ENCODE results near the gene GYS2.

Gene GYS2

DNA sequence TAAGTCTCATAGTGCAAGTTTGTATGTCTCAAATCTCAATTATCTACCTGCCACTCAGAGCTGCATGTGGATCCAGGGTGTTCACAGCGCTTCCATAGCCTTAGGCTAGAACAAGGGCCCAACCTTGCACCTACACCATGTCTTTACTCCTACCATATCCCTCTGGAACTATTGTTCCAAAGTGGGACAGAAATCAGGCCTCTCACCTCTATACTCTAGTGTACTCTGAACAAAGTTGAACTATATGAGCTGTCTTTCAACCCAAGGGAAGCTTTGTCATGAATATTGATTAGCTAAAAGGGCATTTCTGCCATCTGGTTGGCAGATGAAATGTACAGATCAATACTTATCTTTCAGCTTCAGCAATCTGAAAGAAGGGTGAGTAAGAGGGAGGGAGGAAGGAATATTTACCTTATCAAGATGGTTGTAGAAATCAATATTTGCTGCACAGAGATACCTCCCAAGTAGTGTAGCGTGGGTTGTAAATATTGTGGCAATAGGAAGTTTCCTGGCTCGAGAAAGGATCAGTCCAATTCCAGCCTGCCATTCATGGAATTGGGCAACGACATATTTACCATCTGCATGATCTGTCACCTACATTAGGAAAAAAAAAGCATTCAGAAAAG lies 30.8 kb downstream of the GYS2 start:
- Histone ChIP-seq H3K36me3 (ENCODE audit: control insufficient read depth in 4 of 4, insufficient read depth in 4 of 4, low read length in 3 of 4) (no peaks in the 10 kb centered on the region), H3K9me3 (ENCODE audit: control extremely low read depth in 1 of 5, control insufficient read depth in 4 of 5, insufficient read depth in 2 of 5, low read depth in 1 of 5, low read length in 4 of 5) (no peaks in the 10 kb centered on the region), H3K27ac (ENCODE audit: insufficient read depth in 1 of 2, low read depth in 1 of 2, low read length in 2 of 2, poor library complexity in 1 of 2, severe bottlenecking in 2 of 2) (no peak overlapping the region), H3K4me1 (ENCODE audit: control extremely low read depth in 1 of 4, control insufficient read depth in 4 of 4, insufficient read depth in 4 of 4, low read length in 3 of 4) (no peaks in the 10 kb centered on the region), H3K27me3 (replicated peaks in 2 of 5; ENCODE audit: control insufficient read depth in 4 of 5, insufficient read depth in 5 of 5, low read length in 4 of 5) (no peaks in the 10 kb centered on the region), H3K4me3 (ENCODE audit: control insufficient read depth in 1 of 7, extremely low read depth in 1 of 7, insufficient read depth in 4 of 7, low read depth in 2 of 7, low read length in 6 of 7) (no peak overlapping the region)
- POLR2A ChIA-PET: interaction anchor here (0.6 kb wide), 1 partner anchor 33 kb away, joined by 3 read pairs; no protein-coding TSS in a partner anchor
- CTCF ChIA-PET: interaction anchor here (1.0 to 1.2 kb wide), 2 partner anchors 21 to 32 kb away, joined by 4 read pairs; no protein-coding TSS in a partner anchor
- WGBS (ENCODE audit: insufficient coverage): 100% methylated on average over 3 of the region's 4 CpGs
- no peak for DNase-seq

DNA sequence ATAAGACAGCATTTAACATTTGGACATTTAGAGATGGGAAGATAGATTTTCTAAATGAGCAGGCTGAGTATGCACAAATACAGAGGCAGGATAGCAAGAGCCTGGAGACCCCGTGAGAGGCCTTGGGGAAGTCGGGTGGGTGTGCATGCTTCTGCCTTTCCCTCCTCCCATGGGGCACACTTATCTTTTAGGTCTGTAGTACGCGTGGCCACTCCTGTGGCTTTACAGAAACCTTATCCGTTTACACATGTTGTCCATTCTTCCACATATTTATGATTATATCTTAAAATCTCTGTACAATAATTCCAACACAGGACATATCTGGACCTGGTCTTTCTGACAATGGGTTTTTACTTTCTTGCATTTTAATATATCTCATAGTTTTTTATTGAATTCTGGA lies 33.6 kb downstream of the GYS2 start:
- ChIA-PET POLR2A (no interaction called here), CTCF (no interaction called here)
- H3K27ac ChIP-seq (ENCODE audit: insufficient read depth in 1 of 2, low read depth in 1 of 2, low read length in 2 of 2, poor library complexity in 1 of 2, severe bottlenecking in 2 of 2): no peak overlapping the region
- peak; percentile 10 to 39 (median 39) for DNase-seq
- no peaks in the 10 kb centered on the region for H3K4me1 ChIP-seq (ENCODE audit: control extremely low read depth in 1 of 4, control insufficient read depth in 4 of 4, insufficient read depth in 4 of 4, low read length in 3 of 4)
- no peaks in the 10 kb centered on the region for H3K9me3 ChIP-seq (ENCODE audit: control extremely low read depth in 1 of 5, control insufficient read depth in 4 of 5, insufficient read depth in 2 of 5, low read depth in 1 of 5, low read length in 4 of 5)
- no peaks in the 10 kb centered on the region for H3K27me3 ChIP-seq (replicated peaks in 2 of 5; ENCODE audit: control insufficient read depth in 4 of 5, insufficient read depth in 5 of 5, low read length in 4 of 5)
- 73% methylated on average over 2 of the region's 5 CpGs for WGBS (ENCODE audit: insufficient coverage)
- no peaks in the 10 kb centered on the region for H3K36me3 ChIP-seq (ENCODE audit: control insufficient read depth in 4 of 4, insufficient read depth in 4 of 4, low read length in 3 of 4)
- H3K4me3 ChIP-seq (ENCODE audit: control insufficient read depth in 1 of 7, extremely low read depth in 1 of 7, insufficient read depth in 4 of 7, low read depth in 2 of 7, low read length in 6 of 7): no peak overlapping the region

DNA sequence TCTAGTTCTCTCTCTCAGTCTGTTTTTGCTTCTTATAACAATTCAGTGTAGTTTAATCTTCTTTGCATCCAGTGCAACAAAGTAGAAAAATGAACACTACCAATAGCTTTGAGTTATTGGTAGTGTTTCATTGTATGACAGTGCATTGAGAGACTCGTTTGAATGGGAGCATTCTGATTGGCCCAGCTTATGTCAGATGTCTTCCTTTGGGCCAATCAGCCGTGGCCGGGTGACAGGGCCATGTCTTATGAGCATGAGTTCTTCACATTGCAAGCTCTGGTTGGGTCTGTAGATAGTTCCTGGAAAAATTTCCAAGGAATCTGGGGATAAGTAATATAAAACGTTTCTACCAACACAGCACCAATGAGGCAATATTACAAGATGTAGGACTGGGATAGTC lies 36.5 kb downstream of the GYS2 start:
- CTCF ChIA-PET: interaction anchor here (0.7 to 1.9 kb wide), 2 partner anchors 11 to 13 kb away, joined by 3 to 9 read pairs; no protein-coding TSS in a partner anchor
- POLR2A ChIA-PET: no interaction called here
- Histone ChIP-seq H3K4me1 (ENCODE audit: control extremely low read depth in 1 of 4, control insufficient read depth in 4 of 4, insufficient read depth in 4 of 4, low read length in 3 of 4) (no peaks in the 10 kb centered on the region), H3K27me3 (replicated peaks in 2 of 5; ENCODE audit: control insufficient read depth in 4 of 5, insufficient read depth in 5 of 5, low read length in 4 of 5) (no peaks in the 10 kb centered on the region), H3K36me3 (ENCODE audit: control insufficient read depth in 4 of 4, insufficient read depth in 4 of 4, low read length in 3 of 4) (no peaks in the 10 kb centered on the region), H3K4me3 (ENCODE audit: control insufficient read depth in 1 of 7, extremely low read depth in 1 of 7, insufficient read depth in 4 of 7, low read depth in 2 of 7, low read length in 6 of 7) (no peak overlapping the region), H3K27ac (ENCODE audit: insufficient read depth in 1 of 2, low read depth in 1 of 2, low read length in 2 of 2, poor library complexity in 1 of 2, severe bottlenecking in 2 of 2) (no peak overlapping the region), H3K9me3 (ENCODE audit: control extremely low read depth in 1 of 5, control insufficient read depth in 4 of 5, insufficient read depth in 2 of 5, low read depth in 1 of 5, low read length in 4 of 5) (no peaks in the 10 kb centered on the region)
- WGBS (ENCODE audit: insufficient coverage): 94% methylated on average over 3 of the region's 4 CpGs
- DNase-seq: no peak

DNA sequence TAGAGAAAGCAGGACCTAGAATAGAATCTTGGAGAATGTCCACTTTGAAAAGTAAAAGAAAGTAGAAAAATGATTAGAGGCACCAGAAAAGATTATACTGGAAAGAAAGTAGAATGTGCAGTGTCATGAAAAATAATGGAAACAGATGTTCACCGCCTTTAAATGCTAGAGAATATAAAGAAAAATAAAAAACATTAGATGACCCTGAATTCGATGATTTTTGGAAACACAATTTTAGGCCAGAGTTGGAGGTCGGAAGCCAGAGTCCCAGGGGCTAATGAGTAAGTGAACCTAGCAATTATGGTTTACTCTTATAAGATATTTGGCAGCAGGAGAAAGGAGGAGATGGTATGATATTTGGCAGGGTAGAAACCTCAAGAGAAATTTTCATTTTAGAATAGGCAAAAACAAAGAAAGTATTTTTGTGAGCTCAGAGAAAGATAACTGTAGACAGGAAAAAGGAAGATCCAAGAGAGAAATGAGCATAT lies 37.7 kb downstream of the GYS2 start:
- POLR2A ChIA-PET: no interaction called here
- Histone ChIP-seq H3K36me3 (ENCODE audit: control insufficient read depth in 4 of 4, insufficient read depth in 4 of 4, low read length in 3 of 4) (no peaks in the 10 kb centered on the region), H3K27me3 (replicated peaks in 2 of 5; ENCODE audit: control insufficient read depth in 4 of 5, insufficient read depth in 5 of 5, low read length in 4 of 5) (no peaks in the 10 kb centered on the region), H3K9me3 (ENCODE audit: control extremely low read depth in 1 of 5, control insufficient read depth in 4 of 5, insufficient read depth in 2 of 5, low read depth in 1 of 5, low read length in 4 of 5) (no peaks in the 10 kb centered on the region), H3K4me1 (ENCODE audit: control extremely low read depth in 1 of 4, control insufficient read depth in 4 of 4, insufficient read depth in 4 of 4, low read length in 3 of 4) (no peaks in the 10 kb centered on the region), H3K27ac (ENCODE audit: insufficient read depth in 1 of 2, low read depth in 1 of 2, low read length in 2 of 2, poor library complexity in 1 of 2, severe bottlenecking in 2 of 2) (no peak overlapping the region), H3K4me3 (ENCODE audit: control insufficient read depth in 1 of 7, extremely low read depth in 1 of 7, insufficient read depth in 4 of 7, low read depth in 2 of 7, low read length in 6 of 7) (no peak overlapping the region)
- DNase-seq: no peak
- CTCF ChIA-PET: interaction anchor here (1.9 kb wide), 1 partner anchor 9 kb away, joined by 9 read pairs; no protein-coding TSS in a partner anchor
- 93% methylated on average over 2 of the region's 3 CpGs for WGBS (ENCODE audit: insufficient coverage)

DNA sequence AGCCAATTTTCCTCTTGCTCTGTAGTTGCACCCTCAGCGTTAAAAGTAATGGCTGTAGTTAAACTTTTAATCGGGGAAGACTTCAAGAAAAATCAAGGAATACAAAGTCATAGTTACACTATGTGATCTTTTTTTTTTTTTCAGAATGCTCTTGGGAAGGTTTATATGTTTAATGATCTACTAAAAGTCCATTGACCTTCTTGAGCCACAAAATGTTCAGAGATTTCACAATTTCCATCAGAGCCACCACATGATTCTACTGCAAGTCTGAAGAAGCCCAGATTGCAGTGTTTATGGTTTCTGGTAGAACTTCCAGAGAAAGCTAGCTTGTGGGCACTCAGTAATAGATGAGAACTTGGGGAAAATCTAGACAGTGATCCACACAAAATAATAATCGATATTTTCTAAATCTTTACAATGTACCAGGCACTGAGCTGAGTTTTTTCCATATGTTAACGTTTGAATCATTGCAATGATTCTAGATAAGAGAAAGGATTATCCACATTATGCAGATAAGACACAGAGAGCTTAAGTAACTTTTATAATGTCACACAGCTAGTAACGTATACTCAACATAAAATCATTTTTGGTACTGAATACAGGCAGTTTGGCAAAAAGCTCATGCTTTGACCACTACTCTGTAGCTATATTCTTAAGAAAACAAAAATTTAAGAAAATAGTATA lies 38.3 kb downstream of the GYS2 start:
- H3K27me3 ChIP-seq (replicated peaks in 2 of 5; ENCODE audit: control insufficient read depth in 4 of 5, insufficient read depth in 5 of 5, low read length in 4 of 5): no peaks in the 10 kb centered on the region
- no peaks in the 10 kb centered on the region for H3K4me1 ChIP-seq (ENCODE audit: control extremely low read depth in 1 of 4, control insufficient read depth in 4 of 4, insufficient read depth in 4 of 4, low read length in 3 of 4)
- CTCF ChIA-PET: no interaction called here
- DNase-seq: no peak
- no peaks in the 10 kb centered on the region for H3K9me3 ChIP-seq (ENCODE audit: control extremely low read depth in 1 of 5, control insufficient read depth in 4 of 5, insufficient read depth in 2 of 5, low read depth in 1 of 5, low read length in 4 of 5)
- POLR2A ChIA-PET: no interaction called here
- WGBS (ENCODE audit: insufficient coverage): 100% methylated on average over 2 of the region's 5 CpGs
- H3K4me3 ChIP-seq (ENCODE audit: control insufficient read depth in 1 of 7, extremely low read depth in 1 of 7, insufficient read depth in 4 of 7, low read depth in 2 of 7, low read length in 6 of 7): no peak overlapping the region
- H3K27ac ChIP-seq (ENCODE audit: insufficient read depth in 1 of 2, low read depth in 1 of 2, low read length in 2 of 2, poor library complexity in 1 of 2, severe bottlenecking in 2 of 2): no peak overlapping the region
- no peaks in the 10 kb centered on the region for H3K36me3 ChIP-seq (ENCODE audit: control insufficient read depth in 4 of 4, insufficient read depth in 4 of 4, low read length in 3 of 4)

DNA sequence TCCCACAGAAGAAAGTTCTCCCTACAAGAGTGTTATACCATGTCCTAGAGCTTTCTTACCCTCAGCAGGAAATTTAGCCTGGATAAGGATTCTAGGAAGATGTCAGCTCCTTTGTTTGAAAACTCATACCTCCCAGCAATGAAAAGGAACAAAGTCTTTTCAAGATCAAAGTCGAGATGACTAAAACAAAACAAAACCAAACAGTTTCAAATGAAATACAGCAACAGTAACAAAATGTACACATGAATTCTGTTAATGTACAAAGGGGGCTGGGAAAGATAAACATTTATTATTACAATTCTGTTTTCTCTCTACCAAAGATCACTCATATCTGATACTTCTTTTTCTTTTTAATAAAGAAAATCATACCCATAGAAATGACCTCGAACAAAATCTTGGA lies 41.8 kb downstream of the GYS2 start:
- ChIA-PET CTCF (no interaction called here), POLR2A (no interaction called here)
- Histone ChIP-seq H3K27me3 (replicated peaks in 2 of 5; ENCODE audit: control insufficient read depth in 4 of 5, insufficient read depth in 5 of 5, low read length in 4 of 5) (no peaks in the 10 kb centered on the region), H3K36me3 (ENCODE audit: control insufficient read depth in 4 of 4, insufficient read depth in 4 of 4, low read length in 3 of 4) (no peaks in the 10 kb centered on the region), H3K4me1 (ENCODE audit: control extremely low read depth in 1 of 4, control insufficient read depth in 4 of 4, insufficient read depth in 4 of 4, low read length in 3 of 4) (no peaks in the 10 kb centered on the region), H3K4me3 (ENCODE audit: control insufficient read depth in 1 of 7, extremely low read depth in 1 of 7, insufficient read depth in 4 of 7, low read depth in 2 of 7, low read length in 6 of 7) (no peak overlapping the region), H3K27ac (ENCODE audit: insufficient read depth in 1 of 2, low read depth in 1 of 2, low read length in 2 of 2, poor library complexity in 1 of 2, severe bottlenecking in 2 of 2) (no peak overlapping the region), H3K9me3 (ENCODE audit: control extremely low read depth in 1 of 5, control insufficient read depth in 4 of 5, insufficient read depth in 2 of 5, low read depth in 1 of 5, low read length in 4 of 5) (no peaks in the 10 kb centered on the region)
- DNase-seq: no peak
- WGBS (ENCODE audit: insufficient coverage): no CpG with 5 or more reads among the region's 2 CpGs

DNA sequence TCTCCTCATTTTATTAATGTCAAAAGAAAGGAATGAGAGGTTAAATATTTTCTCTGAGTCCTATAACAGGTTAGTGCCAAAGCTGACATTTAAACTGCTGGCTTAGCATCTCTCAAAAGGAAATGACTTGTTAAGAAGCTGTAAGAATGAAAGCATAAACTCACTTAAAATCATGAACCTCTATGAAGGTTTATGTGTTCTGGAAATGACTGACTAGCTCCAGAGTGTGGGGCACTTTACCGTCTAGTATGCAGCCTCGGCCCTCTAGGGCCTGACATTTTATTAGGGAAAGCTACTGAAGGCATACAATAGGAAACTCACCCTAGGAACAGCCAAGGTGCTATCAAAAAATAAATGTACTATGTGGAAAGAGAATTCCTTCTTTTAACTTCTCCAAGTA lies 43.5 kb downstream of the GYS2 start:
- 50% methylated on average over 2 of the region's 2 CpGs for WGBS (ENCODE audit: insufficient coverage)
- no peaks in the 10 kb centered on the region for H3K36me3 ChIP-seq (ENCODE audit: control insufficient read depth in 4 of 4, insufficient read depth in 4 of 4, low read length in 3 of 4)
- POLR2A ChIA-PET: no interaction called here
- no peaks in the 10 kb centered on the region for H3K4me1 ChIP-seq (ENCODE audit: control extremely low read depth in 1 of 4, control insufficient read depth in 4 of 4, insufficient read depth in 4 of 4, low read length in 3 of 4)
- H3K9me3 ChIP-seq (ENCODE audit: control extremely low read depth in 1 of 5, control insufficient read depth in 4 of 5, insufficient read depth in 2 of 5, low read depth in 1 of 5, low read length in 4 of 5): no peaks in the 10 kb centered on the region
- CTCF ChIA-PET: interaction anchor here (1.3 kb wide), 1 partner anchor 9 kb away, joined by 4 read pairs; no protein-coding TSS in a partner anchor
- no peak overlapping the region for H3K27ac ChIP-seq (ENCODE audit: insufficient read depth in 1 of 2, low read depth in 1 of 2, low read length in 2 of 2, poor library complexity in 1 of 2, severe bottlenecking in 2 of 2)
- H3K4me3 ChIP-seq (ENCODE audit: control insufficient read depth in 1 of 7, extremely low read depth in 1 of 7, insufficient read depth in 4 of 7, low read depth in 2 of 7, low read length in 6 of 7): no peak overlapping the region
- DNase-seq: no peak
- no peaks in the 10 kb centered on the region for H3K27me3 ChIP-seq (replicated peaks in 2 of 5; ENCODE audit: control insufficient read depth in 4 of 5, insufficient read depth in 5 of 5, low read length in 4 of 5)
